DMS153 (cell line): ENCODE results near the gene FANCL.
"Not testable (repeated sequence)": the region's sequence is repeated elsewhere in the genome, so short reads cannot be mapped to it uniquely, and the experiment has no call there.

ENCODE experiments used
- DNase-seq: peaks from one replicate; lab custom pipeline; 2025; lab: John Stamatoyannopoulos, UW

Gene FANCL

GRCh38 chr2:58204195-58204959, 36.7 kb downstream of the FANCL start:
- no peak for DNase-seq

- no peak for DNase-seq
Measured at GRCh38 chr2:58203018-58203417, 38.1 kb downstream of the FANCL start.

GRCh38 chr2:58202404-58202803, 38.7 kb downstream of the FANCL start:
- no peak for DNase-seq

DNA sequence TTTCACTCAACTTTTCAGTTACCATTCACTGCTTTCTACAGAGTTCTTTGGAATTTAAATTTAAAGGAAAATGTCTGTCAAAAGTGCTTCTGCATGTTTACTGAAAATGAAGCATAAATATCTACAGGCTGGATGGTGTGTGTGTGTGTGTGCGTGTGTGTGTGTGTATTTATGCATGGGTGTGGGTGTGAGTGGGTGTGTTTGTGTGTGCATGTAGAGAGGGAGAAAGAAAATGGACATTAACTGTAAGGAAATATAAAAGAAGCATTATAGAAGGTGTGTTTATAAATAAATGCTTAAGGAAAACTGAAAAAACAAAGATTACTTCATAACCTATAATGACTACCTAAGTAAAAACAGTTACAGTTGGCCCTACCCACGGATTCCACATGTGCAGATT, 43.2 kb downstream of the FANCL start:
- no peak for DNase-seq

DNA sequence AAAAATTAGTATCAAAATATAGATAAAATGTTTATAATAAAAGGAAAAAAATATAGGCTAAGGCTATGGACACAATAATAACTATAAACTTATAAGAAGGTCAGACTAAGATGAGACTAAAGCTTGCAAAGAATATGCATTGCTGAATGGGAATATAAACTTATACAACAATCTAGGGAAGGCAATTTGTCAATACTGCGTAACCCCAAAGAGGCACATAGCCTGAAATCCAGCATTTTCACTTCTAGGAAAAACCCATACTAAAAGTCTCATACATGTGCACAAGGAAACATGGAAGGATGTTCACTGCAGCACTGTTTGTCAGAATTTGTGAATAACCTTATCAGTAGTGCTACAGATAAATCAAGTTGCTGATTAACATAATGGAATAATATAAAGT, 45.5 kb downstream of the FANCL start:
- no peak for DNase-seq

DNA sequence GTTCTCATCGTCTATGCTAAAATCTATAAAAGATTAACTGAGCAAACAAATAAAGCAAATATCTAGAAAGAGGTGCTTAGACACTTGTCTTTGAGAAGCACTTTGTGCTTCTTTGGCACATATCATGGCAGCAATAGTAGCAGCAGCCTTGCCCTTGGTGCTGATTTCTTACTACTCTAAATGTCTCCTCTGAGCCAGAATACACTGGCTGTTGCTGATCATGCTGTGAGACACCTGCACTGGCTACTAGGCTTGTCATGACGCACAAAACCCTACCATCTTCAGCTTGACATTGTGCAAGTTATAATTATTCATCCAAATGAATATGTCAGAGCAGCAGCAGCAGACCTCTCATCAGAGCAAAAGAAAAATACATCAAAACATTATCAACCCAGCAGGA, 46.7 kb downstream of the FANCL start:
- no peak for DNase-seq

- DNase-seq, result not testable (repeated sequence)
Measured at GRCh38 chr2:58187022-58187421, 54.1 kb downstream of the FANCL start.

DNA sequence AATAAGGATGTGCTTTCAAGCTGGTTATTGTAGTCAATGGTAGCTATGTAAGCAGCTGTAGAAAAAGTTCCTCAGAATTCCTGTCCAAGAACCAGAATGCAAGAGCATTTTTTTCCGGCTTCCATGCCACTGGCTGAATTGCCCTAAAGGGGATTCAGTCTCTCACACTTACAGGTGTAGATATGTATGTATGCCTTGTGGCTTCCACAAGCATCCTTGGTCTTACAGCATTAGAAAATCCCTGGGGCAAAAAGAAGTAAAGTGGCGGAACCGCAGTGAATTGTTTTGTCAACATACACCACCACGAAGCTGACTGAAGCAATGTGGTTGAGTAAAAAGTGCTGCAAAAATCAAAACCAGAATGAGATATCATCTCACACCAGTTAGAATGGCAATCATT, 54.6 kb downstream of the FANCL start:
- no peak for DNase-seq

- DNase-seq, result no peak
Measured at GRCh38 chr2:58182527-58182926, 58.6 kb downstream of the FANCL start.

GRCh38 chr2:58180635-58181034, 60.5 kb downstream of the FANCL start:
- DNase-seq, result no peak

GRCh38 chr2:58180175-58180574, 61.0 kb downstream of the FANCL start:
- DNase-seq, result not testable (repeated sequence)

DNA sequence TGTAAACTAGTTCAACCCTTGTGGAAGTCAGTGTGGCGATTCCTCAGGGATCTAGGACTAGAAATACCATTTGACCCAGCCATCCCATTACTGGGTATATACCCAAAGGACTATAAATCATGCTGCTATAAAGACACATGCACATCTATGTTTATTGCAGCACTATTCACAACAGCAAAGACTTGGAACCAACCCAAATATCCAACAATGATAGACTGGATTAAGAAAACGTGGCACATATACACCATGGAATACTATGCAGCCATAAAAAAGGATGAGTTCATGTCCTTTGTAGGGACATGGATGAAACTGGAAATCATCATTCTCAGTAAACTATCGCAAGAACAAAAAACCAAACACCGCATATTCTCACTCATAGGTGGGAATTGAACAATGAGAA, 63.9 kb downstream of the FANCL start:
- DNase-seq, result not testable (repeated sequence)

- not testable (repeated sequence) for DNase-seq
Measured at GRCh38 chr2:58171831-58172230, 69.3 kb downstream of the FANCL start.

GRCh38 chr2:58170334-58170933, 70.7 kb downstream of the FANCL start:
- not testable (repeated sequence) for DNase-seq

DNA sequence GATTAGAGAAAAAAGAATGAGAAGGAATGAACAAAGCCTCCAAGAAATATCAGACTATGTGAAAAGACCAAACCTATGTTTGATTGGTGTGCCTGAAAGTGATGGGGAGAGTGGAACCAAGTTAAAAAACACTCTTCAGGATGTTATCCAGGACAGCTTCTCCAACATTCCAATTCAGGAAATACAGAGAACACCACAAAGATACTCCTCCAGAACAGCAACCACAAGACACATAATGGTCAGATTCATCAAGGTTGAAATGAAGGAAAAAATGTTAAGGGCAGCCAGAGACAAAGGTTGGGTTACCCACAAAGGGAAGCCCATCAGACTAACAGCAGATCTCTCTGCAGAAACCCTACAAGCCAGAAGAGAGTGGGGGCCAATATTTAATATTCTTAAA, 71.3 kb downstream of the FANCL start:
- not testable (repeated sequence) for DNase-seq

GRCh38 chr2:58168130-58168529, 73.0 kb downstream of the FANCL start:
- DNase-seq, result not testable (repeated sequence)

- DNase-seq, result no peak
Measured at GRCh38 chr2:58163913-58164312, 77.2 kb downstream of the FANCL start.

GRCh38 chr2:58158481-58158880, 82.6 kb downstream of the FANCL start:
- DNase-seq, result no peak

DNA sequence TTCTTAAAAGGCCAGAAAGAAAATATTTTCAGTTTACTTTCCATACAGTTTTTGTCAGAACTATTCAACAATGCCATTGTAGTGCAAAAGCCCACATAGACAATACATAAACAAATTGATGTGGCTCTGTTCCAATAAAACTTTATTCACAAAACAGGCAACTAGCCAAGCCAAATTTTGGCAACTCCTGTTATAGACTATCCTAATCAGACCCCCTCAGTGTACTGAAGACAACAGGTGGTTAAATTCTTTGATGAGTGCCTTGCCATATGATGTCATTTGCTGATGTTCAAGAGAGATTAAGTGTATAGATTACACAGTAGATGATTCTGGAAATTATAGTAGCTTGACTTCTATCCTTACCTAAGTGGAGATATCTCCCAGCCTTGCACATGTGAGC, 83.4 kb downstream of the FANCL start:
- DNase-seq, result no peak

GRCh38 chr2:58156780-58157179, 84.3 kb downstream of the FANCL start:
- no peak for DNase-seq

DNA sequence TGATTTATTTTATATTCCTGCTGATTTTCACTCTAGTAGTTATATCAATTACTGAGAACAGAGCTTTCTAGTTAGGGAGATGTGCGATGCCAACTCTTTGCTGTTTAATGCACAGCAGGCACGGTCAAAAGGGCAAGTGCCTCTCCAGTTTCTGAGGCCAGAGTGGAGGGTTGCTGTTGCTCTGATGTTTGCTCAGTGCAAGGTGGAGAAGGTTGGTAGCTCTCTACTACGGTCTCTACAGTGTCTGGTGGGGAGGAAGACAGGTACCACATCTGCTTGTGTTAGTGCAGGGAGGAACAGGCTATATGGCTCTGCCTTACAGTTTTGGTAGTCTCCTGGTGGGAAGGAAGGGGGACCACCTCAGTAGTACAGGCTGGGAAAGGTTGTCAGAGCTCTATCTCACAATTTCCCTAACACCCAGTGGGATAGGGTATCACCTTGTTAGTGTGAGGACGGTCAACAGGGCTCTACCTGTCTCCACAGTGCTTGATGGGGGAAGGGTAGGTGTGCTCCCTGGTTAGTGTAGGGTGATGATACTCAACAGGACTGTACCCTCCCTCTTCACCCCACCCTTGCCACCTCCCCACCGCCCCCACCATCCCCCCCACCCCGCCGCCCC, 85.9 kb downstream of the FANCL start:
- DNase-seq, result peak; percentile 26

DNA sequence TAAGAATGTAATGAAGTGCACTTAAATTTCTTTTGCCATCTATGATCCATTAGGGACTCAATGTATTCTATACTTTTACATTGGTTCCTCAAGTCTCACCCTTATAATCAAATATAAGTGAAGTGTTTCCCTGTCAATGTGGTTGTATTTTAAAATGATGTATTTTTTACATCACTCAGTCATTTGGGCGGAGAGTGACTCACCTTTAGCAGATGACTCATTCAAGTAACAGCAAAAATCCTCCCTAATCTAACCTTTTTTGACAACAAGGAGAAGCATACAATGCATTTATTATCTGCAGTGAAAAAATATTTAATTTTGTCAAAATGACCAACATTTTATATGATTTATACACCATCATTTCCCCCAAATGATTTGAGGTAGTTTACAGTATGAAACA, 94.4 kb downstream of the FANCL start:
- DNase-seq, result no peak

- DNase-seq, result not testable (repeated sequence)
Measured at GRCh38 chr2:58145769-58146168, 95.4 kb downstream of the FANCL start.
